Fibroblast of skin of scalp (primary cell): ENCODE results near the gene C22orf42.

Experiments
- DNase-seq: peaks from one replicate; pipeline ENCODE4 v3.0.0-alpha.2; 2013

C22orf42 gene

GRCh38 chr22:32132783-32133182, 26.3 kb downstream of the C22orf42 start:
- no peak for DNase-seq

- DNase-seq, result no peak
Observed at GRCh38 chr22:32132126-32132525, 27.0 kb downstream of the C22orf42 start.

GRCh38 chr22:32130464-32130863, 28.6 kb downstream of the C22orf42 start:
- DNase-seq, result no peak

GRCh38 chr22:32127904-32128303, 31.2 kb downstream of the C22orf42 start:
- DNase-seq, result no peak

GRCh38 chr22:32123657-32124056, 35.4 kb downstream of the C22orf42 start:
- no peak for DNase-seq

- DNase-seq, result no peak
Observed at GRCh38 chr22:32122899-32123298, 36.2 kb downstream of the C22orf42 start.

GRCh38 chr22:32120603-32121002, 38.5 kb downstream of the C22orf42 start:
- no peak for DNase-seq

- no peak for DNase-seq
Observed at GRCh38 chr22:32119568-32120235, 39.4 kb downstream of the C22orf42 start.

- DNase-seq, result no peak
Observed at GRCh38 chr22:32112380-32112779, 46.7 kb downstream of the C22orf42 start.

GRCh38 chr22:32106930-32107329, 52.2 kb downstream of the C22orf42 start:
- DNase-seq, result peak; percentile 22

GRCh38 chr22:32103658-32104315, 55.3 kb downstream of the C22orf42 start:
- DNase-seq, result no peak

GRCh38 chr22:32100711-32101110, 58.4 kb downstream of the C22orf42 start:
- no peak for DNase-seq
